Activated T-helper 1 cell treated with anti-CD3 and anti-CD28 coated beads, Interleukin-2, amount 50 U/mL, for 16 hours (primary cell): ENCODE results near the gene RAB38.

ENCODE experiments used
- DNase-seq, 2 donors: peaks; one replicate each; pipeline ENCODE4 v3.0.0-alpha.2; 2020; ENCODE audit warnings: low read depth in 1 of 2, low spot score in 1 of 2

RAB38 gene

DNA sequence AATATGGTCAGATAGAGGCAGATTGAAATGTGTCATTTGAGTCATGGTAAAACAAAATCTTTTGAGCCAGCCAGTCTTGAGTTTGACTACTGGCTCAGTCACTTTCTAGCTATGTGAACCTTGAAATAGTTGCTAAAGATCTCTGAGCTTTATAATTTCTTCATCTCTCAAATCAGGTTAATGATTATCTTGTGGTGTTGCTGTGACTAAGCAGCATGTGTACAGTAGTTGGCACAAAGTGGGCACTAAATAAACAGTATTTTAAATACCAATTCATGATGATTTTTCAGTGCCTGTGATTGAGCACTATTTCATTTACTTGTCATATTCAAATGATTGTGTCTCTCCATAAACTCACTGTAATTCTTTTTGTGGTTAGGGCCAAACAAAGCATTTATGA lies 70.8 kb downstream of the RAB38 start:
- DNase-seq = no peak

- no peak for DNase-seq
Measured at GRCh38 chr11:88103337-88104206, 71.7 kb downstream of the RAB38 start.

- DNase-seq = no peak
Measured at GRCh38 chr11:88102598-88102934, 72.7 kb downstream of the RAB38 start.

DNA sequence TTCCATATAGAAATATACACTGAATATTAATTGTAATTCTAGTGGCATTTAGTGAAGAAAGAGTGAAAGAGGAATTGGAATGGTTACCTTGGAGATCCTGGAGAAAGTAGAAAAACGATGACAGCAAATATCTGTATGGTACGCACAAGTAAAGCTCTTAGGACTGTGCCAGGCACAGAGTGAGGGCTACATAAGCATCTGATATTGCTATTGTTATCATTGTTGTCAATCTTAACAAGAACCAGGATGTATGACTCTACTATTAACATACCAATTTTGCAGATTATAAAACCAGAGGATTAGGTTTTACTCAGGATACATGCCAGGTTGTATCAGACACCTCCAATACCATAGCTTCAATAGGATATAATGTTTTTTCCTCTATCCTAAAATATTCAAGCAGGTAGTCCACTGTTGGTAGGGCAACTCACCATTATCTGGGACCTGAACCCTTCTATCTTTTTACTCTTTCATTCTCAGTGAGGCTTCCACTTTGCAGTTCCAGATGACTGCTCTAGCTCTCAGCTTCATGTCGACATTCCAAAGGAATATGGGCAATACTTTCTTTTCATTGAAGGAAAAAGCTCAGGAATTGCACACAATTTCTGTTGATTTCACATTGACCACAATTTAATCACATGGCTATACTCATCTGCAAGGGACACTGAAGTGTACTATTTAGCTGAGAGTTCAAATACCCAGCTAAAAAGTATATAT lies 73.2 kb downstream of the RAB38 start:
- no peak for DNase-seq

GRCh38 chr11:88100151-88100550 lies 75.1 kb downstream of the RAB38 start:
- no peak for DNase-seq

DNA sequence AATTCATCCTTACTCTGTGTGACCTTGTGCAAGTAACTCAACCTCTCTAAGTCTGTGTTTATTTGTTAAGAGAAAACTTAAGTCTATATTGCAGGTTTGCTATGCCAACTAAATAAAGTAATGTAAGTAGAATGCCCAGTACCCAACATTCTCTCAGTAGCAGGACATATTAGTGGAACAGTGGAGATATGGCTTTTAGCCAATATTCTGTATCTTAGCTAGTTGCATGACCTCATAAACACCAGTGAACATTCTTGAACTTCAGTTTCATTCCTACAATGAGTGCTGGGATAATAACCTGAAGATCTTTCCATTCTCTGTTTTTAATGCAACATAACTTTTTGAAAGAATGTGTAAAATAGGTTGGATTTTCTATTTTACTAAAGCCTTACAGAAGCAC lies 77.0 kb downstream of the RAB38 start:
- DNase-seq = no peak

DNA sequence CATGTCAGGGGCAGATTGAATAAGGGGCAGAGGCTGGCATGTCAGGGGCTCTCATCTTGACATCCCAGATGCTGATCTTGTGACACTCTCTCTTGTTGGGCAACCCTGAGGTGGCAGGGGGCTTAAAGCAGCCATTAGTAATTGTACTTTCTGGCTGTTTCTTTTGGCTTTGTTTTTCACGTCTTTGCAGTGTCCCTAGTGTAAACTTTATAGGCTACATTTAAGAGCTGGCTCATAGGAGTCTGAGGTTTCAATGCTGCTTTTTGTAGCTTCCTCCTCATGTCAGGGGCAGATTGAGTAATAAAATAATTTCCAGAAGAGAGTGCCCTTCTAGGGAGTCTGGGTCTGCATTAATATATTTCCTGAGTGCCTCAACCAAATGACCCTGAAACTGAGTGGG lies 86.1 kb downstream of the RAB38 start:
- no peak for DNase-seq

DNA sequence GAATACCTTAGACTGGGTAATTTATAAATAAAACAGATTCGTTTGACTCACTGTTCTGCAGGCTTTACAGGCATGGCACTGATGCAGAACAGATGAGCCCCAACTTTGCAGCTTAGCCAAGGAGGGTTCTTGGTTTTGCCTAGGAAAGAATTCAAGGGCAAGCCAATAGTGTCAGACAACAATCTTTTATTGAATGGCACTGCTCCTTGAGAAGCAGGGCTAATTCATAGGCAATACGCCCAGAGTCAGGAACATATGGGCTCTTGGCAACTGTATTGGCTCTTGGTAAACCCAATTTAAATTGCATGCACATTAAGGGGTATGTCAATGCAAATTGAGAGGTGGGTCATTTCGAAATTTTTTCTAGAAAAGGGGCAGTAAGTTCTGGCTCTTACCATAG lies 87.9 kb downstream of the RAB38 start:
- DNase-seq = no peak

DNA sequence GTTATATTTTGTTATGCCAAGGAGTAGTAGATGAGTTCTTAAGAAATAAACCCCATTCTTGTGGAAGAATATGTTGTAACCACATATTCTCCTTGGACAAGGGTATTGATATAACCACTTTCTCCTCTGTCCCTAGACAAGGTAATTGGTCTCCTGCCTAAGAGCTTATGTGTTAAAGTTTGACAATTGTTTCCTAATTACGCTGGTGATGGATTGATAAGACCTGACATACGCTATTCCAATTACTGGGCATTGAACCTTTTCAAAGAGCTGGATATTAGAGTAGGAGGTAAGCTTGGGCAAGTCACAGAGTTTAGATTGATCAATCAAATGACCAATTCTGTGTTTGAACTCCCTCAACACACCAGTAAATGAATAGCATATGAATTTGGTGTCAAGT lies 88.9 kb downstream of the RAB38 start:
- DNase-seq = no peak

GRCh38 chr11:88070437-88070836 lies 104.8 kb downstream of the RAB38 start:
- DNase-seq = no peak

DNA sequence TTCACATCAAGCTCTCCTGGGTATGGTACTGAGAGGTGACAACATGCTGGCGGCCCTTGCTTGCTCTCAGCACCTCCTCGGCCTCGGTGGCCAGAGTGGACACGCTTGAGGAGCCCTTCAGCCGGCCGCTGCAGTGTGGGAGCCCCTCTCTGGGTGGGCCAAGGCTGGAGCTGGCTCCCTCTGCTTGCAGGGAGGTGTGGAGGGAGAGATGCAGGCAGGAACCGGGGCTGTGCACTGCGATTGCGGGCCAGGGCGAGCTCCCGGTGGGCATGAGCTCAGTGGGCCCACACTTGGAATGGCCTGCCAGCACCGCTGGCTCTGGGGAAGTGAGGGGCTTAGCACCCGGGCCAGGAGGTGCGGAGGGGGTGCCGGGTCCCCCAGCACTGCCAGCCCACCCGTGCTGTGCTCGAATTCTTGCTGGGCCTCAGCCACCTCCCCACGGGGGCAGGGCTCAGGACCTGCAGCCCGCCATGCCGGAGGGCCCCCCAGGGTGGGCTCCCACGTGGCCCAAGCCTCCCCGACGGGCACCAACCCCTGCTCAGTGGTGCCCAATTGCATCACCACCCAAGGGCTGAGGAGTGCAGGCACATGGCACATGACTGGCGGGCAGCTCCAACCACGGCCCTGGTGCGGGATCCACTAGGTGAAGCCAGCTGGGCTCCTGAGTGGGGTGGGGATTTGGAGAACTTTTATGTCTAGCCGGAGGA lies 106.2 kb downstream of the RAB38 start:
- no peak for DNase-seq

- DNase-seq = no peak
Measured at GRCh38 chr11:88066090-88066489, 109.2 kb downstream of the RAB38 start.

- no peak for DNase-seq
Measured at GRCh38 chr11:88064097-88064705, 111.0 kb downstream of the RAB38 start.
